IPS DF 6.9 (cell line): ENCODE measurements around the gene P4HB.
A peak's percentile ranks its signal among the peaks of the same experiment; 100 is the strongest.

Source experiments
- DNase-seq: peaks from one replicate; pipeline ENCODE4 v3.0.0-alpha.2; 2013; ENCODE audit warnings: low read depth, low spot score
- H3K27ac ChIP-seq: one replicate; pipeline ENCODE4 v1.5.1; 2013; ENCODE audit warnings: low read length, control low read depth
- H3K27me3 ChIP-seq: 2 replicates; pipeline ENCODE4 v1.6.1; 2013; ENCODE audit warnings: mild to moderate bottlenecking, low read length; ENCODE audit not compliant: control insufficient read depth, insufficient read depth
- H3K36me3 ChIP-seq: 2 replicates; pipeline ENCODE4 v1.6.1; 2013; ENCODE audit warnings: low read length; ENCODE audit not compliant: control insufficient read depth, insufficient read depth
- H3K4me1 ChIP-seq: 2 replicates; pipeline ENCODE4 v1.6.1; 2013; ENCODE audit warnings: low read length; ENCODE audit not compliant: control insufficient read depth, insufficient read depth
- H3K4me3 ChIP-seq: 2 replicates; pipeline ENCODE4 v1.5.1; 2013; ENCODE audit warnings: mild to moderate bottlenecking, low read length
- H3K9me3 ChIP-seq: 2 replicates; pipeline ENCODE4 v1.6.1; 2013; ENCODE audit warnings: low read length, inconsistent platforms; ENCODE audit not compliant: control insufficient read depth, insufficient read depth
- WGBS: extraction: QIAGEN DNeasy Blood & Tissue Kit; methylation state at CpG from one replicate; pipeline ENCODE4 v1.1.7; 2013; ENCODE audit warnings: mixed read lengths, missing lambda C conversion rate; ENCODE audit not compliant: insufficient read length, insufficient coverage; 5-methylcytosine and 5-hydroxymethylcytosine counted together

Gene P4HB

DNA sequence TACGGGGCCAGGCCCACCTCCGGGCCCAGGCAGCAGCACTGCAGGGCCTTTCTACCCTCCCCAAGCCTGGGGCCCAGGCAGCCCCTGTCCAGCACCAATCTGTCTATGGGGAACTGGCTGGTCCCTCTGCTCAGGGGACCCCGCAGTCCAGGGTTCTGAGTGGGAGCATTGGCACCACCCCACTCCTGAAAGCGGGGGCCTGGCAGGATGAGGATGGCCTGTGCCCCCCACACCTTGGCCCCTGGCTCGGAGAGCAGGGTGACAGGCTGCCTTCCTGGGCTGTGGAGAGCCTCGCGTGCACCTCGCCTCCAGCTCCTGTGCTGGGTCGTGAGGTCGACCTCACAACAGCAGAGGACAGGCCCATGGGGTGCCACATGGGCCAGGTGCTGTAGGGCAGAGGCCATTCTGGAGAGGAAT is 43.1 kb upstream of the P4HB start:
- Histone ChIP-seq H3K36me3 (peaks cover 16% of the 10 kb centered on the region), H3K27ac (no peak overlapping the region), H3K9me3 (no peaks in the 10 kb centered on the region), H3K4me1 (0 out of 2 replicates have a peak, but pooled peaks cover 3% of the 10 kb centered on the region), H3K4me3 (no peak overlapping the region), H3K27me3 (peaks cover 5% of the 10 kb centered on the region; the same call in 1 of the 2 replicates)
- WGBS, result no CpG with 5 or more reads among the region's 10 CpGs
- no peak for DNase-seq

GRCh38 chr17:81902653-81903414 is 42.5 kb upstream of the P4HB start:
- H3K36me3 ChIP-seq, result peaks cover 20% of the 10 kb centered on the region

GRCh38 chr17:81902023-81902652 is 41.8 kb upstream of the P4HB start, which contains the start of gene NPB:
NPB (plus strand) TSS chr17:81902238; CDS start chr17:81902278, 40 bp downstream.
- no peak for DNase-seq
- H3K9me3 ChIP-seq, result no peaks in the 10 kb centered on the region
- peaks cover 3% of the 10 kb centered on the region; the same call in 1 of the 2 replicates for H3K4me1 ChIP-seq
- peaks cover 5% of the 10 kb centered on the region; the same call in 1 of the 2 replicates for H3K27me3 ChIP-seq
- WGBS, result no CpG with 5 or more reads among the region's 79 CpGs
- peaks cover 16% of the 10 kb centered on the region for H3K36me3 ChIP-seq
- H3K27ac ChIP-seq, result no peak within 1 kb of the TSS
- peak within 1 kb of the TSS; percentile 51; the same call in 1 of the 2 replicates for H3K4me3 ChIP-seq

More at GRCh38 chr17:81902653-81903414, 42.5 kb upstream of the P4HB start:
- Histone ChIP-seq H3K27me3 (peaks cover 5% of the 10 kb centered on the region; the same call in 1 of the 2 replicates), H3K4me3 (peak overlapping the region; percentile 51; the same call in 1 of the 2 replicates), H3K4me1 (peaks cover 3% of the 10 kb centered on the region; the same call in 1 of the 2 replicates), H3K9me3 (no peaks in the 10 kb centered on the region), H3K27ac (no peak overlapping the region)
- WGBS, result no CpG with 5 or more reads among the region's 47 CpGs
- DNase-seq, result no peak

- no peaks in the 10 kb centered on the region for H3K9me3 ChIP-seq
- H3K27ac ChIP-seq, result no peak overlapping the region
- peaks cover 15% of the 10 kb centered on the region for H3K36me3 ChIP-seq
- WGBS, result no CpG with 5 or more reads among the region's 21 CpGs
- no peak for DNase-seq
- peaks cover 5% of the 10 kb centered on the region; the same call in 1 of the 2 replicates for H3K27me3 ChIP-seq
- peaks cover 3% of the 10 kb centered on the region; the same call in 1 of the 2 replicates for H3K4me1 ChIP-seq
- H3K4me3 ChIP-seq, result peak overlapping the region; percentile 51; the same call in 1 of the 2 replicates
Measured at GRCh38 chr17:81901167-81902022, 41.1 kb upstream of the P4HB start.

GRCh38 chr17:81900181-81900820 is 40.0 kb upstream of the P4HB start:
- WGBS, result no CpG with 5 or more reads among the region's 18 CpGs
- Histone ChIP-seq H3K36me3 (peaks cover 11% of the 10 kb centered on the region), H3K9me3 (no peaks in the 10 kb centered on the region), H3K4me1 (peaks cover 3% of the 10 kb centered on the region; the same call in 1 of the 2 replicates), H3K27ac (no peak overlapping the region), H3K27me3 (peaks cover 5% of the 10 kb centered on the region; the same call in 1 of the 2 replicates), H3K4me3 (no peak overlapping the region)
- no peak for DNase-seq

GRCh38 chr17:81899514-81900166 is 39.3 kb upstream of the P4HB start:
- no peak for DNase-seq
- peaks cover 3% of the 10 kb centered on the region; the same call in 1 of the 2 replicates for H3K4me1 ChIP-seq
- no CpG with 5 or more reads among the region's 22 CpGs for WGBS
- peaks cover 11% of the 10 kb centered on the region for H3K36me3 ChIP-seq
- no peak overlapping the region for H3K4me3 ChIP-seq
- H3K27me3 ChIP-seq, result peaks cover 5% of the 10 kb centered on the region; the same call in 1 of the 2 replicates
- H3K27ac ChIP-seq, result no peak overlapping the region
- H3K9me3 ChIP-seq, result no peaks in the 10 kb centered on the region

- no peak for DNase-seq
- no peaks in the 10 kb centered on the region for H3K9me3 ChIP-seq
- no peak overlapping the region for H3K27ac ChIP-seq
- WGBS, result no CpG with 5 or more reads among the region's 9 CpGs
- H3K27me3 ChIP-seq, result peaks cover 5% of the 10 kb centered on the region; the same call in 1 of the 2 replicates
- H3K4me1 ChIP-seq, result peaks cover 3% of the 10 kb centered on the region; the same call in 1 of the 2 replicates
- H3K4me3 ChIP-seq, result no peak overlapping the region
- peaks cover 16% of the 10 kb centered on the region for H3K36me3 ChIP-seq
Measured at GRCh38 chr17:81898885-81899284, 38.5 kb upstream of the P4HB start.

- Histone ChIP-seq H3K27me3 (peaks cover 5% of the 10 kb centered on the region; the same call in 1 of the 2 replicates), H3K27ac (no peak overlapping the region), H3K9me3 (no peaks in the 10 kb centered on the region), H3K4me3 (no peak overlapping the region), H3K4me1 (peaks cover 3% of the 10 kb centered on the region; the same call in 1 of the 2 replicates), H3K36me3 (peaks cover 13% of the 10 kb centered on the region)
- WGBS, result no CpG with 5 or more reads among the region's 19 CpGs
- no peak for DNase-seq
Measured at GRCh38 chr17:81898029-81898866, 37.9 kb upstream of the P4HB start.

DNA sequence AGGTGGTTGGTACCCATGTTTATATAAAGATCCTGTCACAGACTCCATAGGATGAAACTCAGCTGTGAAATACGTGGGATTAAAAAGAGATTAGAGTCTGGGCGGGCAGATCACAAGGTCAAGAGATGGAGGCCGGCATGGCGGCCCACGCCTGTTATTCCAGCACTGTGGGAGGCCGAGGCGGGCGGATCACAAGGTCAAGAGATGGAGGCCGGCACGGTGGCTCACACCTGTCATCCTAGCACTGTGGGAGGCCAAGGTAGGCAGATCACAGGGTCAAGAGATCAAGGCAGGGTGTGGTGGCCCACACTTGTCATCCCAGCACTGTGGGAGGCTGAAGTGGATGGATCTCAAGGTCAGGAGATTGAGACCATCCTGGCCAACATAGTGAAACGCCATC is 35.1 kb upstream of the P4HB start:
- H3K27ac ChIP-seq, result no peak overlapping the region
- DNase-seq, result no peak
- peaks cover 13% of the 10 kb centered on the region for H3K36me3 ChIP-seq
- H3K4me1 ChIP-seq, result peaks cover under 1% of the 10 kb centered on the region
- H3K27me3 ChIP-seq, result no peaks in the 10 kb centered on the region
- no CpG with 5 or more reads among the region's 11 CpGs for WGBS
- no peak overlapping the region for H3K4me3 ChIP-seq
- H3K9me3 ChIP-seq, result no peaks in the 10 kb centered on the region
